NCI-H1092 treated with DMSO at 0.1 percent for 48 hours (cell line): ENCODE measurements around the gene SH2D1A.
"Not testable (repeated sequence)": the region's sequence is repeated elsewhere in the genome, so short reads cannot be mapped to it uniquely, and the experiment has no call there.

ENCODE experiments used
- DNase-seq: peaks from one replicate; lab custom pipeline; 2025; lab: John Stamatoyannopoulos, UW

The SH2D1A gene

GRCh38 chrX:124346117-124346876 lies at the start of gene SH2D1A:
SH2D1A (plus strand) TSS chrX:124346563; CDS start chrX:124346643, 80 bp downstream.
- DNase-seq = no peak

- not testable (repeated sequence) for DNase-seq
These were observed 47.0 kb upstream of the SH2D1A start for GRCh38 chrX:124299323-124299722.

- DNase-seq = no peak
These were observed 46.0 kb upstream of the SH2D1A start for GRCh38 chrX:124300405-124300804.

- DNase-seq = no peak
These were observed 39.0 kb upstream of the SH2D1A start for GRCh38 chrX:124307253-124307907.

- no peak for DNase-seq
These were observed 20.6 kb upstream of the SH2D1A start for GRCh38 chrX:124325732-124326131.

GRCh38 chrX:124328765-124329164 lies 17.6 kb upstream of the SH2D1A start:
- DNase-seq = no peak

- no peak for DNase-seq
These were observed 13.6 kb upstream of the SH2D1A start, which contains the start of gene TEX13D for GRCh38 chrX:124332481-124333424. TEX13D (plus strand) TSS chrX:124332660; CDS start chrX:124332918, 258 bp downstream.

GRCh38 chrX:124333862-124334261 lies 12.5 kb upstream of the SH2D1A start:
- no peak for DNase-seq

GRCh38 chrX:124334555-124334954 lies 11.8 kb upstream of the SH2D1A start:
- not testable (repeated sequence) for DNase-seq

- DNase-seq = no peak
These were observed 10.8 kb upstream of the SH2D1A start for GRCh38 chrX:124335598-124335997.

- no peak for DNase-seq
These were observed 8.4 kb upstream of the SH2D1A start for GRCh38 chrX:124337916-124338315.

- DNase-seq = no peak
These were observed 7.4 kb upstream of the SH2D1A start for GRCh38 chrX:124338733-124339514.

- DNase-seq = no peak
These were observed 4.8 kb upstream of the SH2D1A start for GRCh38 chrX:124341396-124342132.

GRCh38 chrX:124342174-124342867 lies 4.0 kb upstream of the SH2D1A start:
- DNase-seq = no peak

GRCh38 chrX:124343016-124343415 lies 3.3 kb upstream of the SH2D1A start:
- DNase-seq = no peak

GRCh38 chrX:124344246-124344645 lies 2.1 kb upstream of the SH2D1A start:
- no peak for DNase-seq

- DNase-seq = no peak
These were observed 496 bp downstream of the SH2D1A start for GRCh38 chrX:124346877-124347241.

GRCh38 chrX:124347242-124347641 lies 879 bp downstream of the SH2D1A start:
- DNase-seq = no peak

- no peak for DNase-seq
These were observed 1.8 kb downstream of the SH2D1A start for GRCh38 chrX:124348182-124348581.

- DNase-seq = no peak
These were observed 2.6 kb downstream of the SH2D1A start for GRCh38 chrX:124348885-124349453.
